Vagina (tissue), 2 donors: ENCODE measurements around the gene CACNA1H. TPM values are rescaled to one million over a fixed set of nuclear protein-coding genes. Genes with fewer than 3 reads are reported as not detected.

Experiments
- DNase-seq, 2 donors: peaks; one replicate each; pipeline ENCODE4 v3.0.0-alpha.2; 2017; ENCODE audit errors: extremely low spot score in 2 of 2
- H3K27ac ChIP-seq: fragments of 200-600 bp; sonication (generic); one replicate; pipeline ENCODE4 v1.5.1; 2019
- H3K27me3 ChIP-seq: fragments of 200-600 bp; sonication (generic); one replicate; pipeline ENCODE4 v1.5.1; 2019
- H3K36me3 ChIP-seq, 2 donors: fragments of 200-600 bp; sonication (generic); one replicate each; pipeline ENCODE4 v1.5.1; 2017 to 2019
- H3K4me1 ChIP-seq: fragments of 200-600 bp; sonication (generic); one replicate; pipeline ENCODE4 v1.5.1; 2019
- H3K4me3 ChIP-seq, 2 donors: fragments of 200-600 bp; sonication (generic); 1 replicate in 1 of 2; 2 replicates in 1 of 2; pipeline ENCODE4 v1.5.1; 2016 to 2019
- H3K9me3 ChIP-seq: fragments of 200-600 bp; sonication (generic); one replicate; pipeline ENCODE4 v1.5.1; 2019
- CTCF ChIP-seq, 3 experiments: fragments of 450-650 bp in 2 of 3; fragments of 200-600 bp in 1 of 3; sonication (generic) in 1 of 3; IDR thresholded peaks; one replicate each; pipeline ENCODE4 v1.5.1; 2017 to 2019; ENCODE audit warnings: antibody characterized with exemption in 3 of 3, mild to moderate bottlenecking in 2 of 3, moderate library complexity in 2 of 3
- POLR2A ChIP-seq, 2 donors: fragments of 450-650 bp; IDR thresholded peaks; one replicate each; pipeline ENCODE4 v1.6.1; 2017; ENCODE audit warnings: antibody characterized with exemption in 2 of 2, mild to moderate bottlenecking in 2 of 2, moderate library complexity in 2 of 2
- POLR2AphosphoS5 ChIP-seq, 2 donors: sonication (generic); formaldehyde crosslinking; IDR thresholded peaks; one replicate each; pipeline ENCODE4 v1.9.0; 2017; ENCODE audit warnings: antibody characterized with exemption in 2 of 2, mild to moderate bottlenecking in 2 of 2, low read depth in 1 of 2; ENCODE audit not compliant: insufficient read depth in 1 of 2
- intact Hi-C: fragments of 100-400 bp; cut with DNase I; formaldehyde crosslinking; loops from one replicate; pipeline ENCODE4 v1.15.1; 2023
- total RNA-seq: library from RNA; depleted of rRNA; stranded (reverse); fragments of >200 nt; gene quantifications from one replicate; pipeline ENCODE4 v1.2.3, GENCODE V29; 2016

CACNA1H gene
- total RNA-seq, 1 donor from 2014 or later, result 10.8 TPM

GRCh38 chr16:1212616-1213194 lies 59.8 kb downstream of the CACNA1H start:
- Histone ChIP-seq H3K4me3 (no peak overlapping the region), H3K27ac (no peak overlapping the region), H3K27me3 (no peaks in the 10 kb centered on the region), H3K9me3 (no peaks in the 10 kb centered on the region), H3K36me3 (peaks cover 0 to 3% of the 10 kb centered on the region in 2 donors), H3K4me1 (no peaks in the 10 kb centered on the region)
- TF ChIP-seq CTCF (IDR thresholded peaks at IDR 0.05) (no peak), POLR2AphosphoS5 (IDR thresholded peaks at IDR 0.05; ENCODE audit: insufficient read depth in 1 of 2, low read depth in 1 of 2) (no peak), POLR2A (IDR thresholded peaks at IDR 0.05) (no peak)
- intact Hi-C loops, result no loop called here
- no peak for DNase-seq

GRCh38 chr16:1213231-1213630 lies 60.3 kb downstream of the CACNA1H start:
- H3K36me3 ChIP-seq, result peaks cover 0 to 3% of the 10 kb centered on the region in 2 donors
- DNase-seq, result no peak
- no peaks in the 10 kb centered on the region for H3K4me1 ChIP-seq
- no peak overlapping the region for H3K4me3 ChIP-seq
- no peak overlapping the region for H3K27ac ChIP-seq
- intact Hi-C loops, result no loop called here
- TF ChIP-seq CTCF (IDR thresholded peaks at IDR 0.05), result no peak
- TF ChIP-seq POLR2AphosphoS5 (IDR thresholded peaks at IDR 0.05; ENCODE audit: insufficient read depth in 1 of 2, low read depth in 1 of 2), result no peak
- no peak for TF ChIP-seq POLR2A (IDR thresholded peaks at IDR 0.05)
- H3K27me3 ChIP-seq, result no peaks in the 10 kb centered on the region
- H3K9me3 ChIP-seq, result no peaks in the 10 kb centered on the region

GRCh38 chr16:1213796-1214372 lies 61.0 kb downstream of the CACNA1H start:
- no peak for DNase-seq
- no peak overlapping the region for H3K27ac ChIP-seq
- H3K36me3 ChIP-seq, result peaks cover 0 to 3% of the 10 kb centered on the region in 2 donors
- H3K9me3 ChIP-seq, result no peaks in the 10 kb centered on the region
- no peak overlapping the region for H3K4me3 ChIP-seq
- TF ChIP-seq CTCF (IDR thresholded peaks at IDR 0.05) (no peak), POLR2AphosphoS5 (IDR thresholded peaks at IDR 0.05; ENCODE audit: insufficient read depth in 1 of 2, low read depth in 1 of 2) (no peak), POLR2A (IDR thresholded peaks at IDR 0.05) (no peak)
- H3K27me3 ChIP-seq, result no peaks in the 10 kb centered on the region
- no peaks in the 10 kb centered on the region for H3K4me1 ChIP-seq
- intact Hi-C loops, result no loop called here

- Histone ChIP-seq H3K36me3 (peaks cover 0 to 3% of the 10 kb centered on the region in 2 donors), H3K4me3 (no peak overlapping the region), H3K27me3 (no peaks in the 10 kb centered on the region), H3K27ac (no peak overlapping the region), H3K4me1 (no peaks in the 10 kb centered on the region), H3K9me3 (no peaks in the 10 kb centered on the region)
- no peak for DNase-seq
- intact Hi-C loops, result no loop called here
- TF ChIP-seq CTCF (IDR thresholded peaks at IDR 0.05), result no peak
- TF ChIP-seq POLR2AphosphoS5 (IDR thresholded peaks at IDR 0.05; ENCODE audit: insufficient read depth in 1 of 2, low read depth in 1 of 2), result no peak
- no peak for TF ChIP-seq POLR2A (IDR thresholded peaks at IDR 0.05)
Measured at GRCh38 chr16:1214719-1215118, 61.8 kb downstream of the CACNA1H start.

GRCh38 chr16:1215574-1216295 lies 62.8 kb downstream of the CACNA1H start:
- Histone ChIP-seq H3K27ac (no peak overlapping the region), H3K4me1 (no peaks in the 10 kb centered on the region), H3K4me3 (no peak overlapping the region), H3K9me3 (no peaks in the 10 kb centered on the region), H3K36me3 (peaks cover 0 to under 1% of the 10 kb centered on the region in 2 donors), H3K27me3 (no peaks in the 10 kb centered on the region)
- TF ChIP-seq CTCF (IDR thresholded peaks at IDR 0.05) (no peak), POLR2AphosphoS5 (IDR thresholded peaks at IDR 0.05; ENCODE audit: insufficient read depth in 1 of 2, low read depth in 1 of 2) (no peak), POLR2A (IDR thresholded peaks at IDR 0.05) (no peak)
- intact Hi-C loops, result no loop called here
- no peak for DNase-seq
